ENCODE measurements around the gene DSCAML1.

DSCAML1 gene

DNA sequence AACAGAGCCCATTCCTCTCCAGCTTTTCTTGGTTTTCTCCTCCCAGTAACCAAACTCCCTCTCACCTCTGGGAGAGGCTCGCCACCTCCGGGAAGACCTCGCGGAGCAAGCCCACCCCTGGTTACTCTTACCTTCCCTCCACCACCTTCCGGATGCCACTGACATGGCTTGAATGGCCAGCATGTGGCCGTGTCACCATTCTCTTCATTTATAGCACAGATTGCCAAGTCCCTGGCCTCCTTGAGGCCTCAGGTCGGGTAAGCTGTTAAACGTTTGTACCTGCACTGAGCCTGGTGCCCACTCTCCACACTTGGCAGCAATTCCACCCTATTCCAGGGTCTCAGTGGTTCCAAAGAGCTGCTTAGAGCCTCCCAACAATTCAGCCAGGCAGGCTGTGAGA, 35.5 kb upstream of the DSCAML1 start:
- peak; percentile 11 to 15 for DNase-seq

DNA sequence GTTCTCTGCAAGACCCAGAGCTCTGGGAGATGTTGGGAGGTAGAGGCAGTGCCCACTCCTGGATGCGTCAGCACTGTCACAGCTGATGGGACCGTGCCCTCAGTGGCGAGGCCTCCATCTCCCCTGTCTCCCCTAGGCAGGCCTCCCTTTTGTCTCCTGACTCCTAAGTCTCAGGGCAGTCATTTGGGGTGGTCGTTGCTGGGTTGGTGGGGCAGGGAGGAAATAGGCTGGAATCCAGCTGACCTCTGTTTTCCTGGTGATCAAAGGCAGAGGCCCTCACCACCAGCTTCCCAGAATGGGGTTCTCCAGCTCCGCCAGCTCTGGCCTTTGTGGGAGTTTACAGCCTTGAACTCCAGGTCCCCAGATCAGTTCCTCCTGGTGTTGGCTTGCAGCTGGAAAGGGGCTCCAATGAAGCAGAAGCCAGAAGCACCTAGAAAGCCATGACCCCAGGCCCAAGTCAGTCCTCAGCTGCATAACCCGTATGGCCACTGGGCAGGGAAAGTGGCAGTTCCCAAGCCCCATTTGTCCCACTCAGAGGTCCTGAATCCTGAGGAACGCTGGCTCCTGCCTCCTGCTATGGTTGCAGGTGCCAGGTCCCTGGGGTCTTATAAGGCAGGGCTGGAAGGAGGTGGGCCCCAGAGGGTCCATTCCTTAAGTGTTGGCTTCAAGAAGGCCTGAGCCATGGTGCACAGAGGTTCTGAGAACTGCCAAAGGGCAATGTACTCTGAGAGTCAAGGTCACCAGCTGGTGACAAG, 34.8 kb upstream of the DSCAML1 start:
- peak; percentile 12 to 14 for DNase-seq

DNA sequence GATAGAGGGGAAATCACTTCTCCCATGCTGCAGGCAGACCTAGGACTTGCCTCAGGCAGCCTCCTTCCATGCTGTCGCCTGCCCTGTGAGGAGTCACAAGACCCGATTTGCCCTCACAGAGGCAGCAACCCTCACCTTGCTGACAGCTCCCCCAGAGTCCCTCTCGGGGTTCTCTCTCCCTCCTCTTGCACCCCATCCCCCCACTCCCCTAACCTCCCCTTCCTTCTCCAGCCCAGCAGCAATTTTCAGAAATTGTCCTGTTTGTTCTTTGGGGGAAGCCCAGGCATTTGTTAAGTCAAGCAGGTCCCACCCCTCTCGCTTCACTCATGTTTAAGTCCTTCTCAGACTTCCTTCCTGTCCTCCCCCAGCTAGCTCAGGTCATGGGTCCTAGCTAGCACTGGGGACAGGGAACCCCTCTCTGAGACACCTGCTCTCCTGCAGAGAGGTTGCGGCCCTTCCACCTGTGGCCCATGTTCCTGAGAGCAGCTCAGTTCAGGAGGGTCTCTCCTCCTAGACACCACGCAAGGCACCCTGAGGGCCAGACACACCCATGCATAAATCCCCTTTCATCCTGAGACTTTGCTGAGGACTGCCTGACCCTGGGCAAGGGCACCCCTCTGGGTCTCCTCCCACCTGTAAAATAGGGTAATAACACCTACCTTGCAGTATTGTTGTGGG, 33.8 kb upstream of the DSCAML1 start:
- peak; percentile 19 to 21 for DNase-seq

DNA sequence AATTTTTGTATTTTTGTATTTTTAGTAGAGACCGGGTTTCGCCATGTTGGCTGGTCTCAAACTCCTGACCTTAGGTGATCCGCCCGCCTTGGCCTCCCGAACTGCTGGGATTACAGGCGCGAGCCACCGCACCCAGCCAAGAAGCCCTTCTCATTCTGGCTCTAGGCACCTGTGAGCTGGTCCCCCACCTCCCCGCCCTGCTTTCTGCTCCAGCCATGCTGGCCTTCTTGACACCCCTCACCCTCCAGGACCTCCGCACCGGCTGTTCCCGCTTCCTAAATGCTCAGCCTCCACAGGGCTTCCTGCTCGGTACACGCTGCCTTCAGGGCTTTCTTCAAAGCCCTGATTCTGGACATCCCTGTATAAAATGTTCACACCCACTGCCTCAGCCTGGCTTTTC, 33.1 kb upstream of the DSCAML1 start:
- peak; percentile 14 to 15 for DNase-seq

DNA sequence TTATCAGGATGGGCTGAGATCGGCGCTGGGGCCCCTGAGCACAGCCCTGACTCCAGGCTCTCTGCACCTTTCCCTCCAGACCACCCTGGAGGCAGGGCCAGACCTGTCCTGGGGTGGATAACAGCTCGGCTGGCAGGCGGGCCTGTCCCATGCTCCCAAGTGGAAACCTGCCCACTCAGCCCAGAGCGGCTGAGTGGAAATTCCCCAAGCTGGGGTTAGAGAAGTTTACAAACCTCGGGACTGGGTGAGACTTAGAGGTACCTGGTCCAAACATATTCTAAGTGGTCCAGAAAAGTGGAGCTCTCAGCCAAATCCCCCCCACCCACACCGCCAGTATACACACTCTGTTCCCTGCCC, 32.3 kb upstream of the DSCAML1 start:
- peak; percentile 21 to 26 for DNase-seq

DNA sequence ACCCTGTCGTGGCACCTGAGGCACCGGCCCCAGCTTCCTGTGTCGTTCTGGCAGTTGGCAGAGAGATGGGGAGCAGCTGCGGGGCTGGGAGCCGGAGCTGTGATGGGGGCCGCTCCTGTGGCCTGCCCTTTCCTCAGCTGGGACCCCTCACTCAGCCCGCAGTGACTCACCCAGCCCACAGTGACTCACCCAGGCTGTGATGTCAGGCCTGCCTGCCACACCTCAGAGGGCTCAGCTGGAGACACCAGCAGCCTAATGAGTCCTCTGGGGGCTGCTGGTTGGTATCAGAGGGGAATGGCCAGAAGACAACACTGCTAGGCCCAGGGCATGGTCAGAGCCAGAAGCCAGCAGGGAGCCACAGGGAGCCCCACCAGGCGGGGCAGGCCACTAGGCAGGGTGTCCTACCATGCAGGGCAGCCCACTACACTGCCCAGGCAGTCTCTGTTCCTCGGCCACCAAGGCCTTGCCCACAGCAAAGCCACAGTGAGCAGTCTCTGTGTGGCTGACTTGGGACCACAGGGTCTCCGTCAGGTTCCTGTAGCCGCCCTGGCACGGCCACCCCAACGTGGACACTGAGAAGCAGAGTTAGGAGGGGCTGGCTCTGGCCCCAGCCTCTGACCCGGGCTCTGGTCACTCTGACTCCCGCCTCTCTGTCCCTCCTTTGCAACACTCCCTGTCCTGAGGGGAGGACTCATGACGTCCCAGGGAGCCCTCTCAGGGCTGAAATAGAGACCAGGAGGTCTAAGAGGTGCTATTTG, 31.8 kb upstream of the DSCAML1 start:
- peak; percentile 88 to 91 for DNase-seq

DNA sequence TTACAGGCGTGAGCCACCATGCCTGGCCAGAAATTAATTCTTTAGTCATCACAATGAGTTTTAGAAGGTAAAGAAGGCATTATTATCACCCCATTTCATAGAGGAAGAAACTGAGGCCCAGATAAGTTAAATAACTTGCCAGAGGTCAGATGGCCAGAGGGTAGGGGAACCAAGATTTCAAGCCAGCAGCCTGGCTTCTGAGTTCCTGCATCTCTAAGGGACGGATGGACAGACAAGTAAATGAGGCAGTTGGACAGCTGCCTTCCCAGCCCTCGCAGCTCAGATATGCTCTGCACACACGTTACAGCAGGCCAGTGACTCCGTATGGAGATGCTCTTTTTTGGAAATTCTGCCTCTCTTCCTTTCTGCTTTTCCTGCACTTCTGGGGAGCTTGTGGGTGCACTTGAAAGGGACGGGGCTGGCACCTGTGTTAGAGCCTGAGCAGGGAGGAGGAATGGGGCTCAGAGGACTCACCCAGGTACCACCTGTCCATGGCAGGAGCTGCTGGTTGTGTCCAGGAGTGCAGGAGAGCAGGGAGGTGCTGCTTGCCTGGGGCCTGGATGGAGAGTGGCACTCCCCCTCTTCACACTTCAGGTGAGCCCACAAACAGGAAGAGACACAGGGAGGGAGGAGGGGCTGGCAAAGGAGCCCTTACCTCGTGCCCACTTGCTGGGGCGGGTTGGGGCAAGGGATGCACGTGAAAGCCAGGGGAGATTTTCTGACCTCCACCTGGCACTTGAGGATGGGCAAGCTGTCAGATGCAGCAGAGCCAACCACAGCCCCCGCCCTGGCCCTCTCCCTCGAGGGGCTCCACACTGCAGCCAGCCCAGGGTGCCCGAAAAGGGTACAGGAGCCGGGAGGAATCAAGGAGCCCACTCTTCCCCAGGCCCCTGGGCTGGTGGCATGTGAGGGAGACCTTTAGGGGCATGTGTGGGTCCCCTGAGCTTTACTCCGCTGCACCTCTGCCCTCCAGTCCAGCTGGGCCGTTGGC, 30.8 kb upstream of the DSCAML1 start:
- peak; percentile 26 to 34 for DNase-seq

DNA sequence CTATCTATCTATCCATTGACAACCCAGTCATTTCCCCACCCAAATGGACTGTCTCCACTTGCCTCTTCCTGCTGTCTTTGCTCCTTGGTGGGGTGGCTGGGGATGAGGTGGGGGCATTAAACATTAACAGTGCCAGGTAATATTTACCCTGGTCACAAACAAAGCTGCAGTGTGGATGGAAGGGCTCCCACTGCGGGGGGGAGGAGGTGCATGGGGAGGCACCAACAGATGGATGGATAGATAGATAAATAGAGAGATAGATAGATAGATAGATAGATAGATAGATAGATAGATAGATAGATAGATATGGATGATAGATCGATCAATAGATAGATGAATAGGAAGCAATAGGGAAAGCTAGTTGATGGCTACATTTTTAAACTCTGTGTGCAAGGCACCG, 29.8 kb upstream of the DSCAML1 start:
- no peak for DNase-seq

DNA sequence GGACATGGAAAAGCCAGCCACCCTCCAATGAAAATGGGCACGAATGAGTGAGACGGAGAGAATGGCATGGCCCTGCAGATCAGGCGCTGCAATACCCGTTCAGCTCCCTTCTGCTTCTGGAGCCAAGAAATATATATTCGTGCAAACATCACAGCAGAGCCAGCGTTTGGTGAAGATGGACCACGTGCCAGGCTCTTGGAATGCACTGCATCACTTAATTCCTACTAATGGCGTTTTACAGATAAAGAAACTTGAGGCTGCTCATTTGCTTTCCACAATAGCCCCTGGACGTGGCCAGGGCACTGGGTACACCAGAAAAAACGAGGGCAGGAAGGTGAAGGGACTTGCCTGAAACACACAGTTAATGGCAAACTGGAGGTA, 29.2 kb upstream of the DSCAML1 start:
- no peak for DNase-seq

DNA sequence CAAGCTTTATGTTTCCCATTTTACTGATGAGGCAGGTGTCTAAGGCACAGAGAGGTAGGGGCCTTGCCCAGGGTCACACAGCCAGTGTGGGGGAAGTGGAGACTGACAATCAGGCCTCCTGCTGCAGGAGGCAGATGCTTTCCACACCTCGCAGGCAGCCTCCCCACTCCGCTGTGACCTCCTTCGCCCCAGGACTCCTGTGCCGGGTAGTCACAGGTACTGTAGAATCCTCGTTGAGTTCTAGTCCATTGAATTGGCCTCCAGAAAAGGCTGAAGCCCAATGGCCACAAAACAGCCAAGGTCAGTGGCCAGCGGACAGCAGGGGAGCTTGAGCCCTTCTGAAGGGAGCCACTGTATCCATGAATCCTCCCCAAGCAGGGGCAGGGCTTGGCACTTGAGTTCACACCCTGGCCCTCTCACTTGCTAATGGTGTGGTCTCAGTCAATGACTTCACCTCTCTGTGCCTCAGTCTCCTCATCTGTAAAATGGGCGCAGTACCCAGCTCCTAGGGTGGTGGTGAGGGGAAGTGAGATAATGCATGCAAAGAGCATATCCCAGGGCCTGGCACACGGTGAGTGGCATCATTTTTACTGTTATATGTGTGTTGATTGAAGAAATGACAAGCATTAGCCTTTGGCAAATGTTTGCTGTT, 28.6 kb upstream of the DSCAML1 start:
- DNase-seq = peak in 1 of 2 experiments; percentile 17

DNA sequence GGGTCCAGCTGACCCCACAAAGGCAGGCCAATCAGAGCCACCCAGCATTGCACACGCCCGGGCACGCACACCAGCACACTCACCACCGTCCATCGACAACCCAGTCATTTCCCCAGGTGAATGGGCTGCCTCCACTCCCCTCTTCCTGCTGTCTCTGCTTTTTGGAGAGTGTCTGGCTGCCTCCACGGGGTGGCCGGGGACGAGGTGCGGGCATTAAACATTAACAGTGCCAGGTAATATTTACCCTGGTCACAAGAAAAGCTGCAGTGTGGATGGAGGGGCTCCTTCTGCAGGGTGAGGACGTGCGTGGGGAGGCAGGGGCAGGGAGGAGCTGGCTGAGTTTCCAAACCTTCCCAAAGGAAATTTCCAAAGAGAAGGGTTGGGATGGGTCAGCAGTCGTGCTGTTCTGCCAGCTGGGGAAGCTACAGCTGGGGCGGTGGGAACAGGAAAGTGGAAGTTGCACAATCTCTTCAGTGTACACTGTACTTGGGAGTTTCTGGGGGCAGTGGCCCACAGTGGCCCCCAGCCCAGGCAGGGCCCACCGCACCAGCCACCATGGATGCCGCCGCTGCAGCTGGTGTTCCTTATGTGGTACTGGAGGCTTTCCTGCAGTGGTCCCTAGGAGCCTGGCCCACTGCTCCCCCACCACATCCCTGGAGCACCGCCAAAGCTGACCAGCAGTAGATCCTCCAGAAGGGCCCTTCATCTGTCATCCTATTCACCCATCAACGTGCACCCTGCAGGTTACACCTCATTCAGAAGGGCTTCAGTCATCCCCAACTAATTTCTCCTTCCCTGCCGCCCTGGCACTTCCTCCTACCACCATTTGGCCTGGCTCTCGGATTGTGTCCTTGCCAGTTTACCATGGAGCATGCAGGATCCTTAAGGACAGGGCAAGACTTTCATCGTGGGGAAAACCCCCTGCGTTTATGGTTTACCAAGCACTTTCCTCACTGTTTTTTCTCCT, 27.8 kb upstream of the DSCAML1 start, which contains the start of gene FXYD2:
FXYD2 (minus strand) TSS at position 174 of the 967 bp plus-strand sequence; CDS start at position 108, 66 bp downstream.
- peak in 1 of 2 experiments; percentile 19 for DNase-seq

DNA sequence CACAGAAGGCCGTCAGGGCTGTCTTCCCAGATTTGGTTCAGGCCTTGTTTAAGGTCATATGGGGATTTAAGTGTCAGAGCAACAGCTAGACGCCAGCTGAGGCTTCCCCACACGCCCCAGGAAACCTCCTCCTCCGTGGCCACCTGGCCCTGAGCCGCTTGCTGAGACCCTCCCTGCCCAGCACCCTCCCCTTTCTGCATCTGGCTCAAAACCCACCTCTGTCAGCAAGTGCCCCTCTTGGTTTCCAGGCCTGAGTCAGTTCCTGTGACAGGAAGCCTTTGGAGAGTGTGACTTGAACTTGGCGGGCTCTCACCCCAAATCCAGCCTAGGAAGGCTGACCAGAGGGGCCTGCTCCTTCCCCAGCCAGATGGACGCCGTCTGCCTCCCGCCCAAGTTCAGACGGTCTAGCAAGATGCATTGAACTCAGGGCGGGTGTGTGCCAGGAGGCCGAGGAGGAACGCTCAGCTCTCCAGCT, 27.0 kb upstream of the DSCAML1 start:
- DNase-seq = no peak

DNA sequence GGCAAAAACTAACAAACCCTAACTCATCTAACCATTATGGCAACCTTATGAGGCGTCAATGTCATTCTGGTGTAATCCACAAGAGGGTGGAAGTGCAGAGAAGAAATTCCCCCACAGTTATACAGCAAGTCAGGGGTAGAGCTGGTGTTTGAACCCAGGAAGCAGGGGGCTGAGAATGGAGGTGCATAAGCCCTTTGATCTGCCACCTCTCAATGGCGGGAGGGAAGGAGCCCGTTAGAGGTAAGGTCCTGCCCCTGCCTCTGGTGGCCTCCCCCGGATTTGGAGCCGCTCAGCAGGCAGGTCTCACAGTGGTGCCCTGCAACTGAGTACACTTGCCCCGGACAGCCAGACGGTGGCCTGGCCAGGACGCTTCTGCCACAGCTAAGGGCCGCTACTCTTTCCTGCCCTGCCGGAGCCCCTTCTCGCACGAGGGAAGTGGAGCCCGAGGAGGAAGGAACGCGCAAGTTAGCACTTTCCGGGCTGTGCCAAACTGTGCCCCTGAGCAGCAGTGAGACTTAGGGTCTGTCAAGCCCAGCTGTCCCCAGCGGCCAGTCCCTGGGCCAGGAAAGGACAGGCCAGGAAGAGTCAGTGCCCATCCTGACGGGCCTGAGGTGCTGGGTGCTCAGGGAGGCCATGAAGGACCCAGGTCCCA, 26.4 kb upstream of the DSCAML1 start:
- DNase-seq = peak; percentile 59 to 61

DNA sequence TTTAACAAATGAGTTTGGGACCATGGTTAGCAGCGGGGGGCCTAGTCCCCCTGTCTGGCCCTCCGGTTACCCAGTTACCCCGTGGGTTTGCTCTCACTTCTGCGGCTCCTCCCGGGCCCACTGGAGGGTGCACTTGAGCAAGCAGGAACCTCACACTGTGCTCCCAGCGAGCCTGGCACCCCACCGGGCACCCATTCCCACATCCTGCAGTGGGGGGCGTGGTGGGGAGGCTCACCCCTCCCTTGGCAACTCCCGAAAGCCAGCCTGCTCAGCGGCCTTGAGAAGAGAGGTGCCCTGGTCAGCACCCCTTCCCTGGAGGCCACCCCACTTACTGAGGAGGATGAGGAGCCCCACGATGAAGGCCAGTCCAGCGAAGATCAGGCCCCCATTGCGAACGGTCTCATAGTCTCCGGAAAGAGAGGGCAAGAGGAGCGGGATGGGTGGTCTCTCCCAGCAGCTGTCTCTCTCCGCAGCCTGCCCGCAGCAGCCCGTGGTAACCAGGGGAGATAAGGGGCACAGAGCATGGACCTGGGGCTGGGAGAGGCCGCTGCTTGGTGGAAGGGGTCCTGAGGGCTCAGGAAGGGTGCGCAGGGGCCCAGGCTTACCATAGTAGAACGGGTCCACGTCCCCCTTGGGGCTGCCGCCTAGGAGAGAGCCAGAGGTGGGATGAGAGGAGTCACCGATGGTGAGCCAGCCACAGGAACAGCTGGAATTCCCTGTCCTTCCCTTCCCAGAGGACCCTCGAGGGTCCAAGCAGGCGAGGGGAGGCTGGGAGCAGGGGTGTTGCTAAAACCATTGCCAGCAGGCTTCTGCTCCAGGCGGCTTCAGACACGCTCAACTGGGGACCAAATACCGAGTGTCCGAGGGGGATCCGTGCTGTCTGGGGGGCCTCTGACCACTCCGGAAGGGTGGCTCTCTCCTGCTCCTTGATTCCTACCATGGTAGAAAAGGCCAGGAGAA, 25.3 kb upstream of the DSCAML1 start:
- peak; percentile 79 to 81 for DNase-seq

DNA sequence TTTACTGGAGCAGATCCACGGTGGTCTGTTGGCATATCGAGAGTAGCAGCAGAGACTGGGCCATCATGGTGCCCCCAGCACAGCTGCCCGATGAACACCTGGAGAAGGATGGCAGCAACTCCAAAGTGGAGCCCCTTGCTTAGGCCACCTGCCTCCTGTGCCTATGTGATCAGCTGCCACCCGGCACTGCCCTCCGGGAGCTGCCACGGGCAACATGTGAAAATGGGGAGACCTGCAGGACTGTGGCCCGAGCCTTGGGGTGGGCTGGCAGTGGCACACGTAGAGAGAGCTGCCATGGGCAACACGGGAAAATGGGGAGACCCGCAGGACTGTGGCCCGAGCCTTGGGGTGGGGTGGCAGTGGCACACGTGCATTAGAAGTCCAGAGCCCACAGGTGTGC, 24.4 kb upstream of the DSCAML1 start:
- DNase-seq = no peak

DNA sequence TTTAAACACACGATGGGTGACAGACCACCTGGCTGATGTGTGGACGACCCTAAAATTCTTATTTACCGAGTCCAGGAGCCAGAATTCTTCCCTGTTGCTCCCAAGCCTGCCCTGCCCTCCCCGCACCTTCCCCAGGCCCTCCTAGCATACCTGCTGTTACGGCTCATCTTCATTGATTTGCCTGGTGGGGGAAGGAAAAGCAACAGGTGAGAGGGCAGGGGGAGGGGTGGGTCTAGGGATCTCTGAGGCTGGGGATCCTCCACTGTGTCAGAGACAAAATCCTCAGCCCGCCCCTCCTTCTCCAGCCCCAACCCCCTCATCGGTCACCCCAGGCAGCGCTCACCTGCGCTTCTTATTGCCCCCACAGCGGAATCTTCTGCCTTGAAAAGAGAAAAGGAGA, 23.5 kb upstream of the DSCAML1 start:
- DNase-seq = no peak

DNA sequence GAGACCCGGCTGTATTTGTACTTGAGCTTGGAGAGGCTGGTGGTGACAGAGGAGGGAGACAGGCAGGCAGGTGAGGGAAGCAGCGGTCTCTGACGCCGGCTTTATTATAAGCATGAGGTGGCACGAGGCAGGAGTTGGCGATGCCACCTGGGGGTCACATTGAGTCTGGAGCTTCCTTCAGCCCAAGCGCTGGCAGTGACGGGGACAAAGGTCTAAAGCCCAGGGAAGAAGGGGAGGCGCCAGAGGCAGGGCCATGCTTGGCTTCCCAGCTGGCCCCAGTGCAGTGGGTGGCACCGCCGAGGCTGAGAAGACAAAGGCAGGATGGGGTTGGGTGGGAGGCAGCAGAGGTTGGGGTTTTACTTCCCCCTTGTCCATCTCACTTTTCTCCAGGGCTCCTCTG, 23.1 kb upstream of the DSCAML1 start:
- DNase-seq = no peak

Data from activated T-cell treated with anti-CD3 and anti-CD28 coated beads, Interleukin-2, amount 50 U/mL, for 48 hours (primary cell).